ENCODE measurements around the gene PRF1. TPM values are rescaled to one million over a fixed set of nuclear protein-coding genes. Genes with fewer than 3 reads are reported as not detected.

Gene PRF1
- total and polyA plus RNA-seq, 2 experiments from 2014 or later, result 0.13 TPM; not detected in 1

DNA sequence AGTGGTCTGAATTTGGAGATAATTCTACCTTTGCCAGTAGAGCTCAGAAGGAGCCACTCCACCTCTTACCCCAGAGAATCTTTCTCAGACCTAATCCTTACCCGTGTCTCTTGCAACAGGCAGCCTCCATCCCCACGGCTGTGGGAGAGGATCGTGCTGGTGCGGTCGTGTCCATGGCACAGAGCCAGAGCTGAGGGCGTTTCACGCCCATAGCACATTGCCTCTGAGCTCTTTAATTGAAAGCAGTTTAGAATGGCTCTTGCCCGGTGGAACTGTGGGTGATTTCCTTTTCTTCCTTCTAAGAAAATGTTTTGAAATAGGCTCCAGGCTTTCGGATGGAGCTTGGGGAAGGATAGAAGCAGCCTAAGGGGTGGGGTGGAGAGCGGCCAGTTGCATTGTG is 41.5 kb downstream of the PRF1 start:
- Histone ChIP-seq H3F3A (replicated peaks; ENCODE audit: low read depth) (no peaks in the 10 kb centered on the region), H3K4me3 (no peak overlapping the region), H3K4me1 (ENCODE audit: insufficient read depth) (peaks cover 8% of the 10 kb centered on the region; the same call in 1 of the 2 replicates), H3K79me2 (replicated peaks; ENCODE audit: insufficient read depth) (no peaks in the 10 kb centered on the region), H3K27ac (ENCODE audit: low read depth) (no peak overlapping the region), H3K36me3 (ENCODE audit: insufficient read depth) (no peaks in the 10 kb centered on the region), H4K20me1 (replicated peaks; ENCODE audit: insufficient read depth) (no peaks in the 10 kb centered on the region), H2AFZ (no peak overlapping the region), H3K4me2 (no peak overlapping the region), H3K9me2 (ENCODE audit: insufficient read depth) (no peaks in the 10 kb centered on the region), H3K27me3 (ENCODE audit: insufficient read depth) (no peaks in the 10 kb centered on the region)
- H3K27me3 Mint-ChIP-seq (ENCODE audit: insufficient read depth, low read depth, poor library complexity), result peaks cover 10% of the 10 kb centered on the region
- ATAC-seq (no peak), DNase-seq (ENCODE audit: low spot score) (no peak)
- peaks cover 25% of the 10 kb centered on the region for H3K4me1 Mint-ChIP-seq
- no peak for TF ChIP-seq NANOG (IDR thresholded peaks at IDR 0.05; ENCODE audit: borderline replicate concordance)
- H3K9me3 Mint-ChIP-seq, result no peaks in the 10 kb centered on the region
- no peak overlapping the region; the same call in 1 of the 2 replicates for H3K27ac Mint-ChIP-seq
- no peak overlapping the region for H3K4me3 Mint-ChIP-seq
- H3K36me3 Mint-ChIP-seq (ENCODE audit: low read depth), result peaks cover 3% of the 10 kb centered on the region; the same call in 2 of the 3 replicates

DNA sequence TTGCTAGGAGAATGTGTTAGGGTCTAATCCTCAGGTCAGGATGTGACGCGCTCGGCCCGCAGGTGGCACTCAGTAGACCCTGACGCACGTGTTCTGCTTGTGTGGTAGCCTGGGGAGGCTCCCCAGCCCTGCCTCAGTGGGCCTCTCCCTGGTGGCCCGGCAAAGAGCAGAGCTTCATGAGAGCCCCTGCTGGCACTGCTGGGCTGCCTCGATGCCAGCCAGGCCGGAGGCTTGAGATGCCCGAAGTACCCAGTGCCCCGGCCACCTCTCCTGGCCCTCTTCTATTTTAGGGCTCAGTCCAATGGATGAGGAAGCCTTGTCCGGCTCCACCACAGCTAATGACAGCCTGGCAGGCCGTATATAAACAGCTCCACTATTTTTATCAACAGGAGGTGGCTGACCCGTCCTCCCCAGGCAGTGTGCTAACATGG is 42.0 kb downstream of the PRF1 start:
- H3K9me3 Mint-ChIP-seq, result no peaks in the 10 kb centered on the region
- peaks cover 25% of the 10 kb centered on the region for H3K4me1 Mint-ChIP-seq
- no peaks in the 10 kb centered on the region for H3K79me2 ChIP-seq (replicated peaks; ENCODE audit: insufficient read depth)
- H2AFZ ChIP-seq, result no peak overlapping the region
- H3K4me2 ChIP-seq, result no peak overlapping the region
- TF ChIP-seq, protein P1, sequence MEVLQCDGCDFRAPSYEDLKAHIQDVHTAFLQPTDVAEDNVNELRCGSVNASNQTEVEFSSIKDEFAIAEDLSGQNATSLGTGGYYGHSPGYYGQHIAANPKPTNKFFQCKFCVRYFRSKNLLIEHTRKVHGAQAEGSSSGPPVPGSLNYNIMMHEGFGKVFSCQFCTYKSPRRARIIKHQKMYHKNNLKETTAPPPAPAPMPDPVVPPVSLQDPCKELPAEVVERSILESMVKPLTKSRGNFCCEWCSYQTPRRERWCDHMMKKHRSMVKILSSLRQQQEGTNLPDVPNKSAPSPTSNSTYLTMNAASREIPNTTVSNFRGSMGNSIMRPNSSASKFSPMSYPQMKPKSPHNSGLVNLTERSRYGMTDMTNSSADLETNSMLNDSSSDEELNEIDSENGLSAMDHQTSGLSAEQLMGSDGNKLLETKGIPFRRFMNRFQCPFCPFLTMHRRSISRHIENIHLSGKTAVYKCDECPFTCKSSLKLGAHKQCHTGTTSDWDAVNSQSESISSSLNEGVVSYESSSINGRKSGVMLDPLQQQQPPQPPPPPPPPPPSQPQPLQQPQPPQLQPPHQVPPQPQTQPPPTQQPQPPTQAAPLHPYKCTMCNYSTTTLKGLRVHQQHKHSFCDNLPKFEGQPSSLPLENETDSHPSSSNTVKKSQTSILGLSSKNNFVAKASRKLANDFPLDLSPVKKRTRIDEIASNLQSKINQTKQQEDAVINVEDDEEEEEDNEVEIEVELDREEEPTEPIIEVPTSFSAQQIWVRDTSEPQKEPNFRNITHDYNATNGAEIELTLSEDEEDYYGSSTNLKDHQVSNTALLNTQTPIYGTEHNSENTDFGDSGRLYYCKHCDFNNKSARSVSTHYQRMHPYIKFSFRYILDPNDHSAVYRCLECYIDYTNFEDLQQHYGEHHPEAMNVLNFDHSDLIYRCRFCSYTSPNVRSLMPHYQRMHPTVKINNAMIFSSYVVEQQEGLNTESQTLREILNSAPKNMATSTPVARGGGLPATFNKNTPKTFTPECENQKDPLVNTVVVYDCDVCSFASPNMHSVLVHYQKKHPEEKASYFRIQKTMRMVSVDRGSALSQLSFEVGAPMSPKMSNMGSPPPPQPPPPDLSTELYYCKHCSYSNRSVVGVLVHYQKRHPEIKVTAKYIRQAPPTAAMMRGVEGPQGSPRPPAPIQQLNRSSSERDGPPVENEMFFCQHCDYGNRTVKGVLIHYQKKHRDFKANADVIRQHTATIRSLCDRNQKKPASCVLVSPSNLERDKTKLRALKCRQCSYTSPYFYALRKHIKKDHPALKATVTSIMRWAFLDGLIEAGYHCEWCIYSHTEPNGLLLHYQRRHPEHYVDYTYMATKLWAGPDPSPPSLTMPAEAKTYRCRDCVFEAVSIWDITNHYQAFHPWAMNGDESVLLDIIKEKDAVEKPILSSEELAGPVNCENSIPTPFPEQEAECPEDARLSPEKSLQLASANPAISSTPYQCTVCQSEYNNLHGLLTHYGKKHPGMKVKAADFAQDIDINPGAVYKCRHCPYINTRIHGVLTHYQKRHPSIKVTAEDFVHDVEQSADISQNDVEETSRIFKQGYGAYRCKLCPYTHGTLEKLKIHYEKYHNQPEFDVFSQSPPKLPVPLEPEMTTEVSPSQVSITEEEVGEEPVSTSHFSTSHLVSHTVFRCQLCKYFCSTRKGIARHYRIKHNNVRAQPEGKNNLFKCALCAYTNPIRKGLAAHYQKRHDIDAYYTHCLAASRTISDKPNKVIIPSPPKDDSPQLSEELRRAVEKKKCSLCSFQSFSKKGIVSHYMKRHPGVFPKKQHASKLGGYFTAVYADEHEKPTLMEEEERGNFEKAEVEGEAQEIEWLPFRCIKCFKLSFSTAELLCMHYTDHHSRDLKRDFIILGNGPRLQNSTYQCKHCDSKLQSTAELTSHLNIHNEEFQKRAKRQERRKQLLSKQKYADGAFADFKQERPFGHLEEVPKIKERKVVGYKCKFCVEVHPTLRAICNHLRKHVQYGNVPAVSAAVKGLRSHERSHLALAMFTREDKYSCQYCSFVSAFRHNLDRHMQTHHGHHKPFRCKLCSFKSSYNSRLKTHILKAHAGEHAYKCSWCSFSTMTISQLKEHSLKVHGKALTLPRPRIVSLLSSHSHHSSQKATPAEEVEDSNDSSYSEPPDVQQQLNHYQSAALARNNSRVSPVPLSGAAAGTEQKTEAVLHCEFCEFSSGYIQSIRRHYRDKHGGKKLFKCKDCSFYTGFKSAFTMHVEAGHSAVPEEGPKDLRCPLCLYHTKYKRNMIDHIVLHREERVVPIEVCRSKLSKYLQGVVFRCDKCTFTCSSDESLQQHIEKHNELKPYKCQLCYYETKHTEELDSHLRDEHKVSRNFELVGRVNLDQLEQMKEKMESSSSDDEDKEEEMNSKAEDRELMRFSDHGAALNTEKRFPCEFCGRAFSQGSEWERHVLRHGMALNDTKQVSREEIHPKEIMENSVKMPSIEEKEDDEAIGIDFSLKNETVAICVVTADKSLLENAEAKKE (CRISPR knock-in tag; IDR thresholded peaks at IDR 0.05), result no peak
- TF ChIP-seq, protein P2, sequence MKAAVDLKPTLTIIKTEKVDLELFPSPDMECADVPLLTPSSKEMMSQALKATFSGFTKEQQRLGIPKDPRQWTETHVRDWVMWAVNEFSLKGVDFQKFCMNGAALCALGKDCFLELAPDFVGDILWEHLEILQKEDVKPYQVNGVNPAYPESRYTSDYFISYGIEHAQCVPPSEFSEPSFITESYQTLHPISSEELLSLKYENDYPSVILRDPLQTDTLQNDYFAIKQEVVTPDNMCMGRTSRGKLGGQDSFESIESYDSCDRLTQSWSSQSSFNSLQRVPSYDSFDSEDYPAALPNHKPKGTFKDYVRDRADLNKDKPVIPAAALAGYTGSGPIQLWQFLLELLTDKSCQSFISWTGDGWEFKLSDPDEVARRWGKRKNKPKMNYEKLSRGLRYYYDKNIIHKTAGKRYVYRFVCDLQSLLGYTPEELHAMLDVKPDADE (IDR thresholded peaks at IDR 0.05), result no peak
- TF ChIP-seq ZNF331 (CRISPR knock-in tag; IDR thresholded peaks at IDR 0.05; ENCODE audit: low read depth) (no peak), NANOG (IDR thresholded peaks at IDR 0.05; ENCODE audit: borderline replicate concordance) (no peak), JUNB (IDR thresholded peaks at IDR 0.05; ENCODE audit: unreplicated experiment) (no peak)
- TF ChIP-seq, protein P3, sequence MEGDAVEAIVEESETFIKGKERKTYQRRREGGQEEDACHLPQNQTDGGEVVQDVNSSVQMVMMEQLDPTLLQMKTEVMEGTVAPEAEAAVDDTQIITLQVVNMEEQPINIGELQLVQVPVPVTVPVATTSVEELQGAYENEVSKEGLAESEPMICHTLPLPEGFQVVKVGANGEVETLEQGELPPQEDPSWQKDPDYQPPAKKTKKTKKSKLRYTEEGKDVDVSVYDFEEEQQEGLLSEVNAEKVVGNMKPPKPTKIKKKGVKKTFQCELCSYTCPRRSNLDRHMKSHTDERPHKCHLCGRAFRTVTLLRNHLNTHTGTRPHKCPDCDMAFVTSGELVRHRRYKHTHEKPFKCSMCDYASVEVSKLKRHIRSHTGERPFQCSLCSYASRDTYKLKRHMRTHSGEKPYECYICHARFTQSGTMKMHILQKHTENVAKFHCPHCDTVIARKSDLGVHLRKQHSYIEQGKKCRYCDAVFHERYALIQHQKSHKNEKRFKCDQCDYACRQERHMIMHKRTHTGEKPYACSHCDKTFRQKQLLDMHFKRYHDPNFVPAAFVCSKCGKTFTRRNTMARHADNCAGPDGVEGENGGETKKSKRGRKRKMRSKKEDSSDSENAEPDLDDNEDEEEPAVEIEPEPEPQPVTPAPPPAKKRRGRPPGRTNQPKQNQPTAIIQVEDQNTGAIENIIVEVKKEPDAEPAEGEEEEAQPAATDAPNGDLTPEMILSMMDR (conservative IDR thresholded peaks at IDR 0.05; ENCODE audit: low read depth in 2 of 2), result no peak
- H3F3A ChIP-seq (replicated peaks; ENCODE audit: low read depth), result no peaks in the 10 kb centered on the region
- no peak overlapping the region for H3K4me3 Mint-ChIP-seq
- H4K20me1 ChIP-seq (replicated peaks; ENCODE audit: insufficient read depth), result no peaks in the 10 kb centered on the region
- H3K27me3 ChIP-seq (ENCODE audit: insufficient read depth), result no peaks in the 10 kb centered on the region
- DNase-seq (ENCODE audit: low spot score) (no peak), ATAC-seq (no peak)
- H3K9me2 ChIP-seq (ENCODE audit: insufficient read depth), result no peaks in the 10 kb centered on the region
- no peaks in the 10 kb centered on the region for H3K36me3 ChIP-seq (ENCODE audit: insufficient read depth)
- no peak overlapping the region for H3K27ac Mint-ChIP-seq
- H3K27me3 Mint-ChIP-seq (ENCODE audit: insufficient read depth, low read depth, poor library complexity), result peaks cover 10% of the 10 kb centered on the region
- no peak overlapping the region for H3K27ac ChIP-seq (ENCODE audit: low read depth)
- H3K4me3 ChIP-seq, result no peak overlapping the region
- H3K36me3 Mint-ChIP-seq (ENCODE audit: low read depth), result peaks cover 3% of the 10 kb centered on the region; the same call in 2 of the 3 replicates
- H3K4me1 ChIP-seq (ENCODE audit: insufficient read depth), result peaks cover 8% of the 10 kb centered on the region; the same call in 1 of the 2 replicates
